HCT116 (cell line): ENCODE results near the gene CDK14. TPM values are rescaled to one million over a fixed set of nuclear protein-coding genes. Genes with fewer than 3 reads are reported as not detected.

ENCODE experiments used
- ATAC-seq: fragments of 200-7000 bp; cut with Tn5 transposase; 2 replicates; pipeline ENCODE4 v1.9.1; 2020; ENCODE audit warnings: mild to moderate bottlenecking, moderate library complexity
- BruUV-seq: library from RNA; stranded (reverse); fragments of 400-500 nt; replicated peaks from 2 replicates; lab custom pipeline; 2021; lab: Mats Ljungman, UMichigan
- CTCF ChIA-PET: fragments of 300-600 bp; sonication (Branson Sonifier 250); formaldehyde crosslinking; loops from one replicate; lab custom pipeline; 2021; ENCODE audit warnings: antibody characterized with exemption; lab: Charles Lee
- POLR2A ChIA-PET: fragments of 300-600, 350-600 bp; sonication (Branson Sonifier 250); formaldehyde crosslinking; loops from one replicate; lab custom pipeline; 2021; ENCODE audit warnings: antibody characterized with exemption; lab: Charles Lee
- RAD21 ChIA-PET, 2 experiments: fragments of 300-600 bp; sonication (Branson Sonifier 250); formaldehyde crosslinking; loops; one replicate each; lab custom pipeline; 2023; ENCODE audit warnings: low total read pairs in 2 of 2; ENCODE audit not compliant: uncharacterized antibody in 2 of 2, unreplicated experiment in 2 of 2, low non-redundant PET in 1 of 2; lab: Charles Lee
- DNase-seq: peaks from one replicate; pipeline ENCODE4 v3.0.0-alpha.2; 2010; ENCODE audit warnings: low read depth, low spot score
- H2AFZ ChIP-seq: fragments of 200-600 bp; shearing (Covaris generic), sonication (generic); 2 replicates; pipeline ENCODE4 v1.6.1; 2017; ENCODE audit warnings: low read depth, mixed run types, mixed read lengths, antibody characterized with exemption, low read length; ENCODE audit not compliant: poor library complexity, severe bottlenecking
- H3K27ac ChIP-seq: 2 replicates; pipeline ENCODE4 v1.5.1; 2012; ENCODE audit warnings: low read depth, low read length
- H3K27me3 ChIP-seq: fragments of 200-600 bp; sonication (generic); 2 replicates; pipeline ENCODE4 v1.6.1; 2016; ENCODE audit warnings: mixed run types, low read length, mixed read lengths; ENCODE audit not compliant: insufficient read depth
- H3K36me3 ChIP-seq, 2 experiments: fragments of 200-500 bp in 1 of 2; fragments of 200-600 bp in 1 of 2; sonication (Bioruptor generic) in 1 of 2; sonication (generic) in 1 of 2; 2 replicates each; pipeline versions ENCODE4 v1.5.1 to v1.6.1; 2014 to 2016; ENCODE audit warnings: low read length in 2 of 2, inconsistent platforms in 1 of 2, mixed read lengths in 1 of 2, mixed run types in 1 of 2; ENCODE audit not compliant: insufficient read depth in 2 of 2, control insufficient read depth in 1 of 2
- H3K4me1 ChIP-seq, 2 experiments: fragments of 200-600 bp in 1 of 2; sonication (generic) in 1 of 2; 2 replicates each; pipeline versions ENCODE4 v1.5.1 to v1.6.1; 2012 to 2017; ENCODE audit warnings: low read length in 2 of 2, inconsistent platforms in 1 of 2, mild to moderate bottlenecking in 1 of 2, mixed read lengths in 1 of 2, mixed run types in 1 of 2, moderate library complexity in 1 of 2; ENCODE audit not compliant: insufficient read depth in 2 of 2, control insufficient read depth in 1 of 2
- H3K4me2 ChIP-seq: fragments of 200-600 bp; sonication (generic); 2 replicates; pipeline ENCODE4 v1.6.1; 2017; ENCODE audit warnings: mixed run types, low read length, mixed read lengths
- H3K4me3 ChIP-seq, 2 experiments: fragments of 200-600 bp in 1 of 2; sonication (generic) in 1 of 2; replicated peaks in 1 of 2; 2 replicates each; pipeline ENCODE4 v1.5.1; 2011 to 2016; ENCODE audit warnings: low read length in 2 of 2, control low read depth in 1 of 2, low read depth in 1 of 2, mild to moderate bottlenecking in 1 of 2, mixed read lengths in 1 of 2, mixed run types in 1 of 2
- H3K79me2 ChIP-seq: fragments of 200-600 bp; sonication (generic); 2 replicates; pipeline ENCODE4 v1.6.1; 2017; ENCODE audit warnings: mild to moderate bottlenecking, mixed run types, low read length, moderate library complexity, mixed read lengths; ENCODE audit not compliant: insufficient read depth
- H3K9ac ChIP-seq: fragments of 200-600 bp; sonication (generic); 2 replicates; pipeline ENCODE4 v1.6.1; 2016; ENCODE audit warnings: low read length, mixed read lengths
- H3K9me2 ChIP-seq: fragments of 200-600 bp; sonication (generic), shearing (Covaris generic); 2 replicates; pipeline ENCODE4 v1.6.1; 2017; ENCODE audit warnings: mixed run types, mild to moderate bottlenecking, moderate library complexity; ENCODE audit not compliant: insufficient read depth
- H3K9me3 ChIP-seq, 2 experiments: fragments of 200-500 bp in 1 of 2; fragments of 200-600 bp in 1 of 2; sonication (Bioruptor generic) in 1 of 2; sonication (generic) in 1 of 2; 2 replicates each; pipeline ENCODE4 v1.6.1; 2014 to 2017; ENCODE audit warnings: low read length in 2 of 2, mixed read lengths in 2 of 2, inconsistent platforms in 1 of 2, low read depth in 1 of 2, mild to moderate bottlenecking in 1 of 2, mixed run types in 1 of 2, moderate library complexity in 1 of 2; ENCODE audit not compliant: control insufficient read depth in 1 of 2, insufficient read depth in 1 of 2
- H4K20me1 ChIP-seq: fragments of 200-600 bp; sonication (generic), shearing (Covaris generic); 2 replicates; pipeline ENCODE4 v1.6.1; 2017; ENCODE audit warnings: mixed run types, mild to moderate bottlenecking, moderate library complexity; ENCODE audit not compliant: insufficient read depth
- CBX3 ChIP-seq: IDR thresholded peaks from 2 replicates; pipeline ENCODE4 v1.6.1; 2012; ENCODE audit warnings: low read depth
- CEBPB ChIP-seq: IDR thresholded peaks from 2 replicates; pipeline ENCODE4 v1.6.1; 2012; ENCODE audit warnings: low read depth
- ELF1 ChIP-seq: IDR thresholded peaks from 2 replicates; pipeline ENCODE4 v1.6.1; 2012; ENCODE audit warnings: low read depth, borderline replicate concordance
- EZH2 ChIP-seq: fragments of 200-600 bp; sonication (generic); IDR thresholded peaks from 2 replicates; pipeline ENCODE4 v1.6.1; 2017; ENCODE audit warnings: antibody characterized with exemption, mixed run types
- EZH2phosphoT487 ChIP-seq: fragments of 200-600 bp; IDR thresholded peaks from 2 replicates; pipeline ENCODE4 v1.6.1; 2018; ENCODE audit warnings: antibody characterized with exemption, borderline replicate concordance
- FOSL1 ChIP-seq: IDR thresholded peaks from 2 replicates; pipeline ENCODE4 v1.6.1; 2012; ENCODE audit warnings: low read depth
- JUND ChIP-seq: IDR thresholded peaks from 2 replicates; pipeline ENCODE4 v1.6.1; 2012
- MAX ChIP-seq: IDR thresholded peaks from 2 replicates; pipeline ENCODE4 v1.6.1; 2012
- POLR2A ChIP-seq: IDR thresholded peaks from 2 replicates; pipeline ENCODE4 v1.7.0; 2011; ENCODE audit warnings: borderline replicate concordance; ENCODE audit not compliant: insufficient read depth, insufficient read length; ENCODE audit errors: extremely low read depth
- POLR2AphosphoS5 ChIP-seq: IDR thresholded peaks from 2 replicates; pipeline ENCODE4 v1.6.1; 2011; ENCODE audit warnings: mild to moderate bottlenecking, low read depth, low read length, moderate library complexity
- RAD21 ChIP-seq: IDR thresholded peaks from 2 replicates; pipeline ENCODE4 v1.6.1; 2012; ENCODE audit warnings: low read depth, mild to moderate bottlenecking
- REST ChIP-seq: IDR thresholded peaks from 2 replicates; pipeline ENCODE4 v1.6.1; 2012; ENCODE audit warnings: low read depth
- SRF ChIP-seq: IDR thresholded peaks from 2 replicates; pipeline ENCODE4 v1.6.1; 2012; ENCODE audit warnings: low read depth
- YY1 ChIP-seq: IDR thresholded peaks from 2 replicates; pipeline ENCODE4 v1.6.1; 2011; ENCODE audit warnings: low read length, low read depth, moderate library complexity, mild to moderate bottlenecking; ENCODE audit not compliant: insufficient replicate concordance; ENCODE audit errors: extremely low read depth
- ZFX ChIP-seq: fragments of 450-650 bp; IDR thresholded peaks from 2 replicates; pipeline ENCODE4 v1.6.1; 2017
- intact Hi-C: fragments of 100-400 bp; cut with micrococcal nuclease; formaldehyde crosslinking; loops from 2 replicates; pipeline ENCODE4 v1.10.0; 2022
- total RNA-seq: library from RNA; stranded (reverse); gene quantifications from one replicate; pipeline ENCODE4 v1.2.1, GENCODE V29; 2021; ENCODE audit not compliant: unreplicated experiment

The CDK14 gene
- total RNA-seq, 1 experiment from 2014 or later, result 10.2 TPM

- Histone ChIP-seq H4K20me1 (no peaks in the 10 kb centered on the region), H3K9me3 (no peaks in the 10 kb centered on the region), H3K79me2 (no peaks in the 10 kb centered on the region), H3K4me1 (peaks cover 9 to 17% of the 10 kb centered on the region in 2 experiments; a peak in 3 of 4 replicates), H3K9me2 (no peaks in the 10 kb centered on the region), H3K36me3 (no peaks in the 10 kb centered on the region), H3K4me3 (no peak overlapping the region), H2AFZ (no peak overlapping the region), H3K9ac (no peak overlapping the region), H3K27ac (no peak overlapping the region), H3K27me3 (no peaks in the 10 kb centered on the region), H3K4me2 (peak overlapping the region; percentile 90; the same call in 1 of the 2 replicates)
- POLR2A ChIA-PET, result no interaction called here
- RAD21 ChIA-PET, result no interaction called here
- intact Hi-C loops, result no loop called here
- TF ChIP-seq MAX, result no peak
- TF ChIP-seq FOSL1, result no peak
- TF ChIP-seq RAD21, result no peak
- no peak for TF ChIP-seq EZH2
- no peak for TF ChIP-seq CEBPB
- TF ChIP-seq YY1, result no peak
- no peak for TF ChIP-seq EZH2phosphoT487
- TF ChIP-seq POLR2A, result no peak
- TF ChIP-seq CBX3, result no peak
- no peak for TF ChIP-seq POLR2AphosphoS5
- TF ChIP-seq JUND, result no peak
- TF ChIP-seq SRF, result no peak
- TF ChIP-seq REST, result no peak
- no peak for TF ChIP-seq ZFX
- no peak for TF ChIP-seq ELF1
- BruUV-seq, result TSS peak; percentile 51
- DNase-seq (no peak), ATAC-seq (no peak)
- CTCF ChIA-PET, result interaction anchor here (0.6 kb wide), 1 partner anchor 1473 kb away, joined by 3 read pairs; no protein-coding TSS in a partner anchor
These were observed 1.6 kb downstream of the CDK14 start for GRCh38 chr7:90597563-90598253.
